NT2/D1 (cell line): ENCODE results near the gene MMP2.

Experiments
- SUZ12 ChIP-seq: IDR thresholded peaks from 2 replicates; pipeline ENCODE4 v1.6.1; 2011; ENCODE audit not compliant: insufficient read length, insufficient read depth; ENCODE audit errors: extremely low read depth
- YY1 ChIP-seq: IDR thresholded peaks from 2 replicates; pipeline ENCODE4 v1.6.1; 2011; ENCODE audit not compliant: insufficient read length, insufficient read depth
- ZNF274 ChIP-seq: IDR thresholded peaks from 2 replicates; pipeline ENCODE4 v1.6.1; 2011; ENCODE audit warnings: mild to moderate bottlenecking, low read depth, low read length

GRCh38 chr16:55552621-55553020 lies 73.6 kb downstream of the MMP2 start:
- TF ChIP-seq ZNF274, result no peak
- TF ChIP-seq YY1, result no peak
- no peak for TF ChIP-seq SUZ12
